HepG2 (cell line): ENCODE results near the gene REST. TPM values are rescaled to one million over a fixed set of nuclear protein-coding genes. Genes with fewer than 3 reads are reported as not detected.
A peak's percentile ranks its signal among the peaks of the same experiment; 100 is the strongest.

Source experiments
- AFF4 ChIP-seq: sonication (generic); formaldehyde crosslinking; IDR thresholded peaks from 2 replicates; pipeline ENCODE4 v1.4.0; 2020; ENCODE audit warnings: missing genetic modification reagents
- AGO2 ChIP-seq: fragments of 200-400 bp; formaldehyde crosslinking; optimal IDR thresholded peaks from 2 replicates; pipeline ENCODE3; 2017; ENCODE audit warnings: mild to moderate bottlenecking, low read depth, low read length, moderate library complexity
- FOXJ3 ChIP-seq: sonication (generic); formaldehyde crosslinking; IDR thresholded peaks from 2 replicates; pipeline ENCODE4 v1.4.0; 2020; ENCODE audit warnings: missing genetic modification reagents, mild to moderate bottlenecking, borderline replicate concordance
- MTA1 ChIP-seq: sonication (generic); formaldehyde crosslinking; IDR thresholded peaks from 2 replicates; pipeline ENCODE4 v1.4.0; 2020; ENCODE audit warnings: missing genetic modification reagents, mild to moderate bottlenecking, borderline replicate concordance
- RBFOX2 ChIP-seq: fragments of 200-400 bp; formaldehyde crosslinking; IDR thresholded peaks from 2 replicates; pipeline ENCODE4 v1.6.1; 2017; ENCODE audit warnings: low read depth, mild to moderate bottlenecking, low read length
- SNAPC4 ChIP-seq: sonication (generic); formaldehyde crosslinking; IDR thresholded peaks from 2 replicates; pipeline ENCODE4 v1.4.0; 2020; ENCODE audit warnings: mild to moderate bottlenecking, missing genetic modification reagents
- TEAD3 ChIP-seq: optimal IDR thresholded peaks from 2 replicates; pipeline ENCODE3; 2016; ENCODE audit warnings: borderline replicate concordance
- TRAFD1 ChIP-seq: sonication (generic); formaldehyde crosslinking; IDR thresholded peaks from 2 replicates; pipeline ENCODE4 v1.5.1; 2020; ENCODE audit warnings: missing genetic modification reagents, mild to moderate bottlenecking, borderline replicate concordance
- ZBTB21 ChIP-seq: sonication (generic); formaldehyde crosslinking; IDR thresholded peaks from 2 replicates; pipeline ENCODE4 v1.4.0; 2020; ENCODE audit warnings: missing genetic modification reagents
- ZFP90 ChIP-seq: sonication (generic); formaldehyde crosslinking; IDR thresholded peaks from 2 replicates; pipeline ENCODE4 v1.8.0; 2022; ENCODE audit warnings: missing genetic modification reagents, mild to moderate bottlenecking, inconsistent platforms, borderline replicate concordance
- ZNF513 ChIP-seq: sonication (generic); formaldehyde crosslinking; conservative IDR thresholded peaks from 2 replicates; pipeline ENCODE4 v1.5.0; 2020; ENCODE audit warnings: missing genetic modification reagents
- ZNF616 ChIP-seq: sonication (generic); formaldehyde crosslinking; IDR thresholded peaks from 2 replicates; pipeline ENCODE4 v1.5.0; 2020; ENCODE audit warnings: low read depth, mild to moderate bottlenecking, missing genetic modification reagents
- ZNF749 ChIP-seq: sonication (generic); formaldehyde crosslinking; IDR thresholded peaks from 2 replicates; pipeline ENCODE4 v1.8.0; 2022; ENCODE audit warnings: mild to moderate bottlenecking, missing genetic modification reagents, moderate library complexity, borderline replicate concordance
- polyA plus RNA-seq, 8 experiments: library from polyadenylated mRNA; depleted of rRNA in 3 of 8; stranded (reverse) in 7 of 8; unstranded in 1 of 8; fragments of >200 nt; fragmentation: Illumina TruSeq in 4 of 8; extraction: Trizol in 4 of 8; gene quantifications; 2 replicates each; pipeline versions ENCODE4 v1.2.1 to v1.2.3, GENCODE V29; 2011 to 2016; ENCODE audit warnings: low read depth in 4 of 8, missing spikeins in 1 of 8, mixed read lengths in 1 of 8; ENCODE audit not compliant: insufficient read depth in 1 of 8
- total RNA-seq, 5 experiments: library from RNA; depleted of rRNA; stranded (reverse); fragments of >200 nt; fragmentation: Illumina TruSeq; extraction: Trizol; gene quantifications; 2 replicates each; pipeline ENCODE4 v1.2.3, GENCODE V29; 2016; ENCODE audit warnings: low read depth in 1 of 5

REST gene
- total and polyA plus RNA-seq, 2 of the 13 experiments (the other 11 are each of a cell fraction or from before 2014, with no cell fraction given), result 12.7 to 22.4 TPM

- TF ChIP-seq TEAD3 (CRISPR knock-in tag) (peak; percentile 77), ZNF616 (CRISPR knock-in tag) (peak; percentile 72; the same call in 1 of the 2 replicates), TRAFD1 (CRISPR knock-in tag) (no peak), ZFP90 (CRISPR knock-in tag) (no peak), SNAPC4 (CRISPR knock-in tag) (no peak), MTA1 (CRISPR knock-in tag) (no peak), AFF4 (CRISPR knock-in tag) (no peak), ZBTB21 (CRISPR knock-in tag) (no peak), ZNF513 (CRISPR knock-in tag) (no peak), RBFOX2 (peak; percentile 72), ZNF749 (CRISPR knock-in tag) (no peak), FOXJ3 (no peak), AGO2 (no peak)
Observed at GRCh38 chr4:56978750-56979303, 71.1 kb downstream of the REST start, which contains the start of gene POLR2B (continued).
